ENCODE measurements around the gene DDX19B.
"Not testable (repeated sequence)": the region's sequence is repeated elsewhere in the genome, so short reads cannot be mapped to it uniquely, and the experiment has no call there.

- not testable (repeated sequence) for TF ChIP-seq EZH2 (IDR thresholded peaks at IDR 0.05; ENCODE audit: borderline replicate concordance, insufficient read depth, low read depth, low read length, poor library complexity, severe bottlenecking); CTCF (IDR thresholded peaks at IDR 0.05)
Observed at GRCh38 chr16:70259903-70260302, 39.1 kb upstream of the DDX19B start.
